Neural progenitor cell (in vitro differentiated cells): ENCODE data around the gene LAPTM4A.

ENCODE experiments used
- CTCF ChIP-seq: fragments of 200-600 bp; sonication (generic); IDR thresholded peaks from 2 replicates; pipeline ENCODE4 v1.5.1; 2017; ENCODE audit warnings: antibody characterized with exemption, mild to moderate bottlenecking
- EZH2 ChIP-seq: fragments of 200-600 bp; sonication (generic); IDR thresholded peaks from 2 replicates; pipeline ENCODE4 v1.6.1; 2017; ENCODE audit warnings: antibody characterized with exemption, mild to moderate bottlenecking, moderate library complexity

GRCh38 chr2:20027260-20027677, 24.2 kb downstream of the LAPTM4A start:
- TF ChIP-seq CTCF: no peak
- TF ChIP-seq EZH2: no peak
